ENCODE data around the gene SEPHS1.
A peak's percentile ranks its signal among the peaks of the same experiment; 100 is the strongest.
"Not testable (repeated sequence)": the region's sequence is repeated elsewhere in the genome, so short reads cannot be mapped to it uniquely, and the experiment has no call there.

The SEPHS1 gene

DNA sequence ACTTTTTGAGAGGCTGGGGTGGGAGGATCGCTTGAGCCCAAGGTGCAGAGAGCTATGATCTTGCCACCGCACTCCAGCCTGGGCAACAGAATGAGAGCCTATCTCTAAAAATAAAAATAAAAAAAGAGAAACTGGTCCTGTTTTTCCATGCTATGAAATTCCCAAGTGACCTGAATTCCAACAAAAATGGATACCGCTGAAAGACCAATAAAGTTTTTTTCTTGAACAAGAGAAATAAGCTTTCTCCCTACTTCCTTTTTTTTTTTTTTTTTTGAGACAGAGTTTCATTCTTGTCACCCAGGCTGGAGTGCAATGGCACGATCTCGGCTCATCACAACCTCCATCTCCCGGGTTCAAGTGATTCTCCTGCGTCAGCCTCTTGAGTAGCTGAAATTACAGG, 12.5 kb upstream of the SEPHS1 start:
- no peak for DNase-seq (ENCODE audit: low read depth)

GRCh38 chr10:13356392-13356791, 8.3 kb upstream of the SEPHS1 start:
- DNase-seq (ENCODE audit: low read depth), result no peak

GRCh38 chr10:13354783-13355182, 6.7 kb upstream of the SEPHS1 start:
- no peak for DNase-seq (ENCODE audit: low read depth)

DNA sequence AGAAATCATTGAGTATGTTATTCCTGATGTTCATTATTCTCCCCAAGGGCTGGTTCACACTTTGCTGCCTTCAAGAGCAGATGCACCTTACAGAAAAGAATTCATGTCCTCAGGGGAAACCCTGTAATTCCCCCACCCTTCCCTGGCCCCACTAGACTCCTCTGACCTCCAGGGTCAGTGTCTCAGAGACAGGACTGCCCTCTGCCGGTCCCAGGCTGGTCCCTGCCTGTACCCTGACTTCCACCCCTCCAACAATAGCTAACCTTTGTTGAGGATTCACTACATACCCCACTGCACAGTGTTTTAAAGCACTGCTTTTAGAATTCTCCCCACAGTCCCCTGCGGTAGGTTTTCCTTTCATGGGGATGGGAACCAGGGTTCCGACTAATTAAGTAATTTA, 4.4 kb upstream of the SEPHS1 start:
- DNase-seq (ENCODE audit: low read depth), result no peak

- no peak for DNase-seq (ENCODE audit: low read depth)
Observed at GRCh38 chr10:13351340-13351915, 3.3 kb upstream of the SEPHS1 start.

DNA sequence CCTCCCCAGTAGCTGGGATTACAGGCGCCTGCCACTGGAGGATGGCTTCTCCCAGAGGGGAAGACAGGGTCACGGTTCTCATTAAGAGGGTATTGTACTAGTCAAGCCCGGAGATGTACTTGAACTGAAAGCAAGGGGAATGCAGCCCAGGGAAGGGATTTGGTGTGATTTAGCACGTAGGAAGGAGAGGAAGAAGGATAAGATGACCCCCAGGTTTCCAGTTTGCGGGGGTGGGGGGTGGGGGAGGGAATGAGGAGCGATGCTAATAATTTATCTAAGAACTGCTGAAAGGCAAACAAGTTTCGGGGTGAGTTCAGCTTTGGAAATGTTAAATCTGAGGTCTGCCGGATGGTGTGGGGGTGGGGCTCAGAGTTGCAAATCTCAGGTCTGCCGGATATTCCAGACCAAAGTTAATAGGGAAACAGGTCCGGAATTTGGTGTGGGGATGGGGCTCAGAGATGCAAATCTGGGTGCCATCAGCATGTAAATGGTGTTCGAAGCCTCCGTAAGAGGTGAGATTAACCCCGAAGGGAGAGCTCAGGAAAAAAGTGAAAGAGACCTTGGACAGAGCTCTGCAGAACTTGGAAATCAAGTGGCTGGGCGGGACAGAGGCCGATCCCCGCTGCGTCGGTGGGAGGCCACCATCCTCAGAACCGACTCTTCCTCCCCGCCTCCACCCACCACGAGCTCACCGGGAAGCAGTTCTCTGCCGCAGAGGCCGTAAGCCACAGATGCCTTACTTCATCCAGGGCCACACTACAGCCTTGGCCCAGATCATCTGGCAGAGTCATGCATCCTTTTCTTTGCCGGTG, 1.6 kb upstream of the SEPHS1 start:
- peak; percentile 54 for DNase-seq (ENCODE audit: low read depth)

- DNase-seq (ENCODE audit: low read depth), result peak; percentile 80
Observed at GRCh38 chr10:13347500-13348156, 465 bp downstream of the SEPHS1 start.

GRCh38 chr10:13347043-13347499, 1.0 kb downstream of the SEPHS1 start:
- DNase-seq (ENCODE audit: low read depth), result peak; percentile 44

DNA sequence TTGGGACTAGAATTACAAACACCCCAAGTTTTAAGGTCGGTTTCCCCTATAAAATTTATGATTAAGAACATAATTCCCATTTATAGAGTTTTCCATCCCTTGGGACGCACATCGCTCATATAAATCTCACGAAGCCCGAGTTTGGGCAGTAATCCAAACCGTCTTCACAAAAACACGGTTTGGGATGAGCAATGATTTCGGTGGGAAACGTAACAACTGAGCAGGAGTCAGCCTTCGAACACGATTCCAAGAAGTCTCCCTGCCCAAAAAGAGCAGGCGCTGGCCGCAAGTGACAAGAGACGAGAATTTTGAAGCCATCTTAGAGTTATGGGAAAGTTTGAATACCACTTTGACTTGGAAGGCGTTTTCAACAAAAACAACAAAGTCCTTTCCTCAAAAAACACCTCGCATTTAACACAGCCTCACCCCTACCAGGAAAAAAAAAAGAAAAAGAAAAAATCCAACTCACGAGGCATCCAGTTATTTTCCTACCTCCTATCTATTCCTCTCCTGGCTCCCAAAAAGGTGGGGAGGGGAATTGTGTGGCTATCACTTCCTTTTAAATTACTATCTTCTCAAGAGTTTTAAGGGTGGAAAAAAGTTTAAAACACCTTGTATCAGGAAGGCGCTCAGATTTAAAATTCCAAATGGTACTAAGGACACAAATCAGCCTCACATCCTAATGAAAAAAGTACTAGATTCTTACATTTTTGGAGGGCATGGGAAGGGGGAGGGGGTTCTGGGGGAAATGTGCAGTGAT, 1.6 kb downstream of the SEPHS1 start:
- DNase-seq (ENCODE audit: low read depth), result peak; percentile 68

DNA sequence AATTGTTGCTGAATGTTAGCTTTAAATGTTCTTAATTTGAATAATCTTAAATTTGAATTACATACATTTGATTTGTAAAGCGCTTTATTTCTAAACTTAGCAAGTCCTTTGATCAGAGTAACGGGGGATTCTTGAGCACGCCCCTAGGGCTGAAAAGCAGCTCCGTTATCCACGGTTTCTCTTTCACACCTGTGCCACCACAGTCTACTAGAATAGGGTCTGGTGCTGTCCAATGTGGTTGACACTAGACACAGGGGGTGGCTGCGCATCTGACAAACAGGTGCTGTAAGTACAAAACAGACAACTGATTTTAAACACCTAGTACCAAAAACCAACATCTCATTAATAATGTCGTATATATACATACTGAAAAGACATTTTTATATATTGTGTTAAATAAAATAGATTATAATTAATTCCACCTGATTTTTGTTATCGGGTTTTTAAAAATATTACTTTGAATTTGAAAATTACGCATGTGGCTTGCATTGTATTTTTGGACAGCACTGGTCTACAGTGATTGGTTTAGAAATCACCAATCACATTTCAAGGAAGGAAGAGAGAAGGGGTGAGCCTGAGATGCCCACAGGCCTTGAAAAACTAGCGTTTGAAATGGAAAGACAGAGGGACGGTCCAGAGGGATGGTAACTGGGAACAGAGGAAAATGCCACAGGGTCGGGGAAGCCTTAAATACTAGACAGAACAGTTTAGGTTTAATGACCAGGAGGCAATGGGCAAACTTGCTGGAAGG, 7.3 kb downstream of the SEPHS1 start:
- no peak for DNase-seq (ENCODE audit: low read depth)

DNA sequence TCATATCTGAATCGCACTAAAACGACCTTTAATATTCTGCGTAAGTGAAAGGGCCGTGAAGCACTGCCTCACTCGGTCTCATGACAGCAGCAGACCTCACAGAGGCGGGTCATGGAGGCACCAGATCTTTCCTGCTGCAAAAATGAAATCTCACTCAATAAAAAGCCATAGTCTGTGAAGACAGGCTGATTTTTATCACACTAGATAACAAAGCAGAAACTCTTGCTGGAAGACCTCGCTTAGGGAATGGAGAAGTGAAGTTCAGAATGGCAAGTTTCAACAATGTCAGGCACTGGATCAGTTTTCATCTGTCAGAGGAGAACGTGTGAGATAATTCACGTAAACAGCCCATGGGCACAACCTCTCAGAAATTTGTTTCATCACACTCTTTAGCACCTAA, 8.0 kb downstream of the SEPHS1 start:
- no peak for DNase-seq (ENCODE audit: low read depth)

GRCh38 chr10:13338390-13339110, 9.5 kb downstream of the SEPHS1 start:
- no peak for DNase-seq (ENCODE audit: low read depth)

GRCh38 chr10:13337827-13338196, 10.3 kb downstream of the SEPHS1 start:
- no peak for DNase-seq (ENCODE audit: low read depth)

GRCh38 chr10:13337128-13337826, 10.8 kb downstream of the SEPHS1 start:
- DNase-seq (ENCODE audit: low read depth), result no peak

GRCh38 chr10:13335881-13336280, 12.2 kb downstream of the SEPHS1 start:
- DNase-seq (ENCODE audit: low read depth), result no peak

- no peak for DNase-seq (ENCODE audit: low read depth)
Observed at GRCh38 chr10:13334556-13334955, 13.5 kb downstream of the SEPHS1 start.

GRCh38 chr10:13331646-13332045, 16.4 kb downstream of the SEPHS1 start:
- peak; percentile 24 for DNase-seq (ENCODE audit: low read depth)

GRCh38 chr10:13330980-13331379, 17.1 kb downstream of the SEPHS1 start:
- DNase-seq (ENCODE audit: low read depth), result not testable (repeated sequence)

- DNase-seq (ENCODE audit: low read depth), result no peak
Observed at GRCh38 chr10:13329565-13329964, 18.5 kb downstream of the SEPHS1 start.

DNA sequence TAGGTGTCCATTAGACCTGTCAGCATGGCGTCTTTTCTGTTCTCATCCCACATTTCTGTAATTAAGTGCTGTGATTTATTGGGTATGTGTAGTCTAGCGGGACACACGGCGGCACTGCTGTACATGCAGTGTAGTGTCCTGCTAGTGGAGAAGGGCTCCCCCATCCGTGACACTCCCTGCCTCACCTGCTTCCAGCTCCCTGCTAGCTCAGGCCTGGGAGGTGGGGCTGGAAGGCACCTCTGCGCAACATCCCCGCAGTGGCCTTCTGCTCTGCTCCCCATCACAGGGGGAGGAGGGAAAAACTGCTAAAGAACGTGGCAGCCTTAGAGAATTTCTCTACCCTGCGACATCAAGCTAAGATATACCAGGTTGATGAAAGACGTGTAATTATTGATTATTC, 19.5 kb downstream of the SEPHS1 start:
- no peak for DNase-seq (ENCODE audit: low read depth)
